Omental fat pad (tissue), 4 donors: ENCODE measurements around the gene ARHGEF37. TPM values are rescaled to one million over a fixed set of nuclear protein-coding genes. Genes with fewer than 3 reads are reported as not detected.

ENCODE experiments used
- ATAC-seq: fragments of 150-250 bp; one replicate; pipeline ENCODE4 v1.9.1; 2016; ENCODE audit warnings: mild to moderate bottlenecking, moderate library complexity; ENCODE audit not compliant: low FRiP score
- DNase-seq: peaks from one replicate; pipeline ENCODE4 v3.0.0-alpha.2; 2019; ENCODE audit warnings: low spot score
- total RNA-seq, 4 donors: library from RNA; depleted of rRNA; stranded (reverse); fragments of >200 nt; gene quantifications; one replicate each; pipeline ENCODE4 v1.1.0, GENCODE V29; 2016
- TF ChIP-seq, protein P1 (sequence below), 3 donors: fragments of 450-650 bp; IDR thresholded peaks; one replicate each; pipeline ENCODE4 v1.5.1; 2016 to 2017; ENCODE audit warnings: antibody characterized with exemption in 3 of 3, mild to moderate bottlenecking in 3 of 3, moderate library complexity in 2 of 3

Gene ARHGEF37
- total RNA-seq, 4 donors from 2014 or later = 3.1 to 8.5 (median 4.6) TPM

DNA sequence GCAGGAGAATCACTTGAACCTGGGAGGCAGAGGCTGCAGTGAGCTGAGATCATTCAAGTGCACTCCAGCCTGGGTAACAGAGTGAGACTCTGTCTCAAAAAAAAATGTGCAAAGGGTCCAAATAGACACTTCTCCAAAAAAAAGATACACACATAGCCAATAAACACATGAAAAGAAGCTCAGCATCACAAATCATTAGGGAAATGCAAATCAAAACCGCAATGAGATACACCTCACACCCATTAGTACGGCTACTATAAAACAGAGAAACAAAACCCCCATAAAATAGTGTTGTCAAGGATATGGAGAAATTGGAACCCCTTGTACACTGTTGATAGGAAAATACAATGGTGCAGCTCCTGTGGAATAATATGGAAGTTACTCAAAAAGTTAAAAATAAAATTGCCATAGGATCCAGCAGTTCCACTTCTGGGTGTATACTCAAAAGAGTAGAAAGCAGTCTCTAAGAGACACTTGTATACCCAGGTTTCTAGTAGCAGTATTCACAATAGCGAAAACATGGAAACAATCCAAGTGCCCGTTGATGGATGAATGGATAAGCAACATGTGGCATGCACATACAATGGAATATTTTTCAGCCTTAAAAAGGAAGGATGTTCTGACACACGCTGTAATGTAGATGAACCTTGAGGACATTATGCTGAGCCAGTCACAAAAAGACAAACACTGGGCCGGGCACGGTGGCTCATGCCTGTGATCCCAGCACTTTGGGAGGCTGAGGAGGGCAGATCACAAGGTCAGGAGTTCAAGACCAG lies 91.6 kb downstream of the ARHGEF37 start:
- DNase-seq (no peak), ATAC-seq (no peak)
- TF ChIP-seq, protein P1, sequence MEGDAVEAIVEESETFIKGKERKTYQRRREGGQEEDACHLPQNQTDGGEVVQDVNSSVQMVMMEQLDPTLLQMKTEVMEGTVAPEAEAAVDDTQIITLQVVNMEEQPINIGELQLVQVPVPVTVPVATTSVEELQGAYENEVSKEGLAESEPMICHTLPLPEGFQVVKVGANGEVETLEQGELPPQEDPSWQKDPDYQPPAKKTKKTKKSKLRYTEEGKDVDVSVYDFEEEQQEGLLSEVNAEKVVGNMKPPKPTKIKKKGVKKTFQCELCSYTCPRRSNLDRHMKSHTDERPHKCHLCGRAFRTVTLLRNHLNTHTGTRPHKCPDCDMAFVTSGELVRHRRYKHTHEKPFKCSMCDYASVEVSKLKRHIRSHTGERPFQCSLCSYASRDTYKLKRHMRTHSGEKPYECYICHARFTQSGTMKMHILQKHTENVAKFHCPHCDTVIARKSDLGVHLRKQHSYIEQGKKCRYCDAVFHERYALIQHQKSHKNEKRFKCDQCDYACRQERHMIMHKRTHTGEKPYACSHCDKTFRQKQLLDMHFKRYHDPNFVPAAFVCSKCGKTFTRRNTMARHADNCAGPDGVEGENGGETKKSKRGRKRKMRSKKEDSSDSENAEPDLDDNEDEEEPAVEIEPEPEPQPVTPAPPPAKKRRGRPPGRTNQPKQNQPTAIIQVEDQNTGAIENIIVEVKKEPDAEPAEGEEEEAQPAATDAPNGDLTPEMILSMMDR (IDR thresholded peaks at IDR 0.05) = no peak

DNA sequence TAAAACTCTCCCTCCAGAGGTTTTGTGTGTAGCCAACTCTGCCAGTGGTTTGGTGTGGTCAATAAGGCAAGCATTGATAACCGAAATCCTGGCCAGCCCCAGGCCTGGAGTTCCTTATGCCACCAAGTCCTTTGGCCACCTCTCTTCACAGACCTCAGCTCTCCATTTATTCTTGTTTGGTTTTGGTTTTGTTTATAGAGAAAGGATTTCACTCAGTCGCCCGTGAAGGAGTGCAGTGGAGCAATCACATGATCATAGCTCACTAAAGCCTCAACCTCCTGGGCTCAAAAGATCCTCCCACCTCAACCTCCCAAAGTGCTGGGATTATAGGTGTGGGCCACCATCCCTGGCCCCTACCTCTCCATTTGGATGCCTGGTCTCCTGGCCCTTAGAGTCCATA lies 93.4 kb downstream of the ARHGEF37 start:
- TF ChIP-seq, protein P1 (IDR thresholded peaks at IDR 0.05) = no peak
- no peak for ATAC-seq
- DNase-seq = no peak

DNA sequence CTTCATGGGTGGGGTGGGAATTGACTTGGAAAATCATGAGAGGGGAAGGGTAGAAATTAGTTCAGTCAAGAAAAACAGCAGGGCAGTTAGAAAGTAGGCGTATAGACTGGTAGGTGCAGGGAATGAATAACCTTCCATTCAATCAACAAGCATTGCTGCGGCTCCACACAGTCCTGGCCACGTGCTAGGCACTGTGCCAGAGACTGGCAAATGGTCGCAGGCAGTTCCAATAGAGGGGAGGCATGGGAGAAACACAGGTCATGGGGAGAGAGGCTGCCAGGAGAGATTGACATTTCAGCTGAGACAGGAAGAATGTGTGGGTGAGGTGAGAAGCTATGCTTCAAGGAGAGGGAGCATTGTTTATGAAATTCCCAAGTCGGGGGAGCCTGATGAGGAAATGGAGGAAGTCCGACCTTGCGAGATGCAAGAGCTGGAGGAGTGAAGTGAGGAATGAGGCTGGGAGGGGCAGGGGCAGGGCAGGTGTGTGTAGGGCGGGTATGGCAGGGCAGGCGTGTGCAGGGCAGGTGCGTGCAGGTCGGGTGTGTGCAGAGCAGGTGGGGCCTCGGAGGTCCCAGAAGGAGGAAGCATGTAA lies 94.4 kb downstream of the ARHGEF37 start:
- TF ChIP-seq, protein P1 (IDR thresholded peaks at IDR 0.05) = no peak
- DNase-seq (no peak), ATAC-seq (peak; percentile 65)

DNA sequence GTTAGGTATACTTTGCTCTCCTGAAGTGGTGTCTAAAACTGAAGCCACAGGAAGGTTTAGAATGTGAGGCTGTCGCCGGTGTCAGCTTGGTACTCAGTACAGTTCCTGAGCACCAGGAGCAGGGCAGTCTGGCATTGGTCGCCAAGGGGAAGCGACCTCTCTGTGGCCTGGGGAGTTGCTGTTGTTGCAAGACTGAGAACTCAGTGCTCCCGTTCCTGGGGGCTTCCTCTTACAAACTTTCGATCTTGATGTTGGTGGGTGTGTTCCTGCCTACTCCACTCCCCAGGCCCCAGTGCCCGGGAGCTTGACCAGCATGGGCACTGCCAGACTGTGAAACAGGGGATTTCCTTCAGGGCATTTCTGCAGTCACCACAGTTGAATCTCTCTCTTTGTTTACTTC lies 96.4 kb downstream of the ARHGEF37 start:
- ATAC-seq (no peak), DNase-seq (no peak)
- TF ChIP-seq, protein P1 (IDR thresholded peaks at IDR 0.05) = no peak

DNA sequence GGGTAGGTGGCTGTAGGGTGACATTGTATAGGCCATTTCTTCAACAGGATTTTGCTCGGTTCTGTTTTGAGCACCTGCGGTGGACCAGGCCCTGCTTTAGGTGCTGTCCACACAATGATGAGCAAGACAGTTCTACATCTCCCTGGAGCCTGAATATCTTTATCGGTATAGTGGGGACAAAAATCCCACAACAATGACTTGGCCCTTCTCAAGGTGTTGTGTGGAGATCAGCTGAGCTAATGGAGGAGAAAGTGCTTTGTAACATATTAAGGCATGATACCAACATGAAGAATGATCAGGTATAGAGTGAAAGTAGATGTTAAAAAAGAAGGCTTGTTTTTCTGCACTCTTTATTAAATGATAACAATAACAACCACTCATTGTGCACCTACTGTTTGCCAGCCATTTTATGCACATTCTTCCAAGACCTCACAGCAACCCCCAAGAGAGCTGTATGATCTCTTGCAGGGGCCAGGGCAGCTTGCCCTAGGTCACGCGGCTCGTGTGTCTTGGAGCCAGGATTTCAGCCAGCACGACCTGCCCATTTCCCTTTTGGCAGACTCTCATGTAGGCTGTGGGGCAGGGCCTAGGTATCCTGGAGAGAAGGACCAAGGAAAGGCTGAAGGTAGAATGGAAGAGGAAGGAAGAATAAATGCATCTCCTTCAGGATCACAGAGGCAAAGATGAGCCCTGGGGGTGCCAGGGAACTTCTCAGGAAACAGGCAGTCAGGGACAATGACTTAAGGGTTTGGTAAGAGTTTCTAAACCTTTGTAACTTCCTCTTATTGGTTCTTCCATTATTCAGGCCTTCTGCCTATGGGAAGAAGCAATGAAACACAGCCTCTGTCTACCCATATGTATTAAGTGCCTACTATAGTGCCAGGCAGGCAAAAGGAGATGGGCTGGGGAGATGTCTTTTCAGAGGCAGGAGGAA lies 98.8 kb downstream of the ARHGEF37 start:
- TF ChIP-seq, protein P1 (IDR thresholded peaks at IDR 0.05) = no peak
- DNase-seq (no peak), ATAC-seq (no peak)

DNA sequence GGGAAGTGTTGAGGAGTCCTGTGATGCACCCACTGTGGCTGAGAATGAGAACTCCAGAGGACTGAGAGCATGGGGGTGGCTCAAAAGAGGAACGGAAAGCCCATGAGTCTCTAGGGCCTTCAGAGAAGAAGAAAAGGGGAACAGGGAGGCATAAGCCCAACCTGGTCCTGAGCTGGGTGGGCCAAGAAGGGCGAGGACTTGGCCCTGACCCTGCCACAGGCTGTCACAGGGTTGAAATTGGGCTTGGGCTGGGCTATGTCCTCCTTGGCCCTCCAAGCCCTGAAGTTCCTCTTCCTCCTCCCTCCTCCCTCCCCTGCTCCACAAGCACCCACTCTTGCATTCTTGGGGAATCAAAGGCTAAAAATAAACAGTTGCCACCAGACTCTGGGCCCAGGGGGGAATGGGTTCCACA lies 99.5 kb downstream of the ARHGEF37 start:
- DNase-seq = no peak
- peak; percentile 26 for ATAC-seq
- TF ChIP-seq, protein P1 (IDR thresholded peaks at IDR 0.05) = no peak
